ENCODE data around the gene NDUFS7. TPM values are rescaled to one million over a fixed set of nuclear protein-coding genes. Genes with fewer than 3 reads are reported as not detected.

The NDUFS7 gene
- total RNA-seq, 1 experiment from 2014 or later = 83.9 TPM

DNA sequence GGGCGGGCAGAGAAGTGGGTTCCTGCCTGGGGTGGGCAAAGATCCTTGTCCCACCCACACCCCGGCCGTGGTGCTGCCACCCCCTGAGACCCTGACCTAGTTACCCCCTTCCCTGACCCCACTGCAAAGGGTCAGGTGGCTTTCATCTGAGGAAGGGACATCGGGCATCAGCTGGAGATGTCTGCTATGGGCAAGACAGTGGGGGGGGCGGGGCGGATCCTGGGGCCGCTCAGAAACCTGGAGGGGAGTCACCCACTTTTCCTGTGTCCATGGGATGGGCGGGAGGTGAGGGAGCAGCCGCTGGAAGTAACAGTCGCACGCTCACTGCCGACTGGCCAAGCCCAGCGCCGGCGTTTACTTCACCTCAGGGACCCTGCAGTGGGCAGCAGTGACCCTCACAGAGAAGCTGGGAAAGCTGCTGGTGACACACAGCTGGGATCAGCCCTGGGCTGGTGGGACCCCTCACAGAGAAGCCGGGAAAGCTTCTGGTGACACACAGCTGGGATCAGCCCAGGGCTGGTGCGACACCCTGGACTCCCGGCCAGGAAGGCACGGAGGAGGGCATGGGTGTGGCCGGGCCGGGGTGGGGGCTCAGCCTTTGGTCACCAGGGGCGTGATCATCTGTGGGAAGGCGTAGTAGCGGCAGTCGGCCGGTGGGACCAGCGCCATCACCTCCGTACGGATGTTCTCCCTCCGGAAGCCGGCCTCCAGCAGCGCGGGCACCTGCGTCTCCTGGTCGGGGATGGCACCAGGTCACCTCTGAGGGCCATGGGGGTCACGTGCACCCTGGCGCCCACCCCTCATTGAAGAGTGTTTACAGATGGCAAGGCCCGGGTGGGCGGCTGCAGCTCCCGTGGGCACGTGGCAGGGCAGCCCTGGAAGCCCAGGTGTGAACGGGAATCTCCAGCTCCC is 13.3 kb downstream of the NDUFS7 start:
- no peak overlapping the region for H3K27ac ChIP-seq (ENCODE audit: insufficient read length, low read depth, low read length)
- no peaks in the 10 kb centered on the region for H4K20me1 ChIP-seq (ENCODE audit: control insufficient read depth, insufficient read depth, insufficient read length)
- H3K4me2 ChIP-seq (ENCODE audit: insufficient read depth, insufficient read length, low read length) = no peak overlapping the region
- H2BK15ac ChIP-seq (ENCODE audit: low read depth, low read length) = no peak overlapping the region
- TF ChIP-seq, protein P1, sequence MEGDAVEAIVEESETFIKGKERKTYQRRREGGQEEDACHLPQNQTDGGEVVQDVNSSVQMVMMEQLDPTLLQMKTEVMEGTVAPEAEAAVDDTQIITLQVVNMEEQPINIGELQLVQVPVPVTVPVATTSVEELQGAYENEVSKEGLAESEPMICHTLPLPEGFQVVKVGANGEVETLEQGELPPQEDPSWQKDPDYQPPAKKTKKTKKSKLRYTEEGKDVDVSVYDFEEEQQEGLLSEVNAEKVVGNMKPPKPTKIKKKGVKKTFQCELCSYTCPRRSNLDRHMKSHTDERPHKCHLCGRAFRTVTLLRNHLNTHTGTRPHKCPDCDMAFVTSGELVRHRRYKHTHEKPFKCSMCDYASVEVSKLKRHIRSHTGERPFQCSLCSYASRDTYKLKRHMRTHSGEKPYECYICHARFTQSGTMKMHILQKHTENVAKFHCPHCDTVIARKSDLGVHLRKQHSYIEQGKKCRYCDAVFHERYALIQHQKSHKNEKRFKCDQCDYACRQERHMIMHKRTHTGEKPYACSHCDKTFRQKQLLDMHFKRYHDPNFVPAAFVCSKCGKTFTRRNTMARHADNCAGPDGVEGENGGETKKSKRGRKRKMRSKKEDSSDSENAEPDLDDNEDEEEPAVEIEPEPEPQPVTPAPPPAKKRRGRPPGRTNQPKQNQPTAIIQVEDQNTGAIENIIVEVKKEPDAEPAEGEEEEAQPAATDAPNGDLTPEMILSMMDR (conservative IDR thresholded peaks at IDR 0.05) = no peak
- no peak overlapping the region for H3K18ac ChIP-seq (ENCODE audit: insufficient read length, low read depth, low read length)
- H3K79me1 ChIP-seq (ENCODE audit: insufficient read depth, low read depth, low read length, poor library complexity, severe bottlenecking) = no peaks in the 10 kb centered on the region
- no peak overlapping the region for H4K5ac ChIP-seq (ENCODE audit: insufficient read length, low read depth, low read length)
- H4K8ac ChIP-seq (replicated peaks; ENCODE audit: insufficient read length, low read depth, low read length) = no peak overlapping the region
- Mint-ChIP-seq H3K27me3 (ENCODE audit: low read depth) (peaks cover 4% of the 10 kb centered on the region), H3K27ac (no peak overlapping the region), H3K9me3 (no peaks in the 10 kb centered on the region), H3K36me3 (ENCODE audit: insufficient read depth in 1 of 3, low read depth in 3 of 3) (peaks cover 4 to 18% (median 15%) of the 10 kb centered on the region in 3 experiments; a peak in 6 of 7 replicates), H3K4me1 (peaks cover 0 to 6% of the 10 kb centered on the region in 2 experiments; a peak in 2 of 4 replicates), H3K4me3 (no peak overlapping the region; a peak in 1 of 5 replicates)
- no peak overlapping the region for H2AK5ac ChIP-seq (ENCODE audit: insufficient read length, low read length)
- no peak overlapping the region for H3K56ac ChIP-seq (ENCODE audit: insufficient read length, low read depth, low read length)
- no peaks in the 10 kb centered on the region for H3K9me3 ChIP-seq (ENCODE audit: control insufficient read depth, low read depth, low read length)
- WGBS (ENCODE audit: extremely low coverage, insufficient read length, low lambda C conversion rate) = no CpG with 5 or more reads among the region's 42 CpGs
- no peak overlapping the region for H3K14ac ChIP-seq (ENCODE audit: insufficient read depth, low read length)
- H4K91ac ChIP-seq (ENCODE audit: insufficient read length, low read depth, low read length) = no peak overlapping the region
- H2BK12ac ChIP-seq (ENCODE audit: insufficient read length, low read depth, low read length) = no peak overlapping the region
- no peaks in the 10 kb centered on the region for H3K27me3 ChIP-seq (ENCODE audit: insufficient read depth, low read length)
- no peaks in the 10 kb centered on the region for H3K4me1 ChIP-seq (ENCODE audit: insufficient read depth, low read length)
- H3K23ac ChIP-seq (ENCODE audit: insufficient read length, low read depth, low read length) = no peak overlapping the region
- H2BK5ac ChIP-seq (ENCODE audit: insufficient read length, low read length) = no peak overlapping the region
- DNase-seq = no peak
- H2BK20ac ChIP-seq (ENCODE audit: low read depth, low read length, poor library complexity, severe bottlenecking) = no peak overlapping the region
- H3K23me2 ChIP-seq (ENCODE audit: insufficient read length, low read depth, low read length, poor library complexity, severe bottlenecking) = no peaks in the 10 kb centered on the region
- no peak overlapping the region for H2BK120ac ChIP-seq (ENCODE audit: low read depth, low read length, poor library complexity, severe bottlenecking)
- no peak overlapping the region for H3K4ac ChIP-seq (ENCODE audit: low read depth, low read length)
- H3K79me2 ChIP-seq (ENCODE audit: insufficient read depth, low read length) = no peaks in the 10 kb centered on the region
- H3T11ph ChIP-seq (ENCODE audit: low read length) = no peak overlapping the region
- H2AFZ ChIP-seq (ENCODE audit: low read length) = no peak overlapping the region
- no peak overlapping the region for H3K9ac ChIP-seq (ENCODE audit: extremely low read depth, insufficient read length, low read length)
